SK-N-SH (cell line): ENCODE measurements around the gene NTSR1. TPM values are rescaled to one million over a fixed set of nuclear protein-coding genes. Genes with fewer than 3 reads are reported as not detected.

Experiments
- CTCF ChIA-PET: fragments of 300-600, 350-600 bp; formaldehyde crosslinking; extraction: SDS; loops from one replicate; lab custom pipeline; 2021; lab: Yijun Ruan, JAX
- POLR2A ChIA-PET: fragments of 350-600 bp; sonication (Branson Sonifier 250); formaldehyde crosslinking; extraction: SDS; loops from one replicate; lab custom pipeline; 2020; ENCODE audit warnings: antibody characterized with exemption, inconsistent platforms; lab: Yijun Ruan, JAX
- DNase-seq: peaks from one replicate; pipeline ENCODE4 v3.0.0; 2012
- H2AFZ ChIP-seq: fragments of 200-600 bp; sonication (generic); 2 replicates; pipeline ENCODE4 v1.8.1; 2016; ENCODE audit warnings: antibody characterized with exemption, mild to moderate bottlenecking, low read depth
- H3F3A ChIP-seq: fragments of 200-600 bp; sonication (generic); replicated peaks from 2 replicates; pipeline ENCODE3; 2016; ENCODE audit warnings: antibody characterized with exemption, mild to moderate bottlenecking; ENCODE audit not compliant: insufficient read depth
- H3K27ac ChIP-seq, 2 experiments: fragments of 200-500 bp in 1 of 2; fragments of 200-600 bp in 1 of 2; sonication (Bioruptor generic) in 1 of 2; sonication (generic), shearing (Covaris generic) in 1 of 2; 2 replicates each; pipeline versions ENCODE4 v1.5.1 to v1.6.1; 2014 to 2016; ENCODE audit warnings: low read depth in 2 of 2, inconsistent platforms in 1 of 2, low read length in 1 of 2, mild to moderate bottlenecking in 1 of 2, mixed read lengths in 1 of 2
- H3K27me3 ChIP-seq: fragments of 200-600 bp; sonication (generic), shearing (Covaris generic); 2 replicates; pipeline ENCODE4 v1.6.1; 2016; ENCODE audit warnings: mixed run types; ENCODE audit not compliant: insufficient read depth
- H3K36me3 ChIP-seq, 2 experiments: fragments of 200-500 bp in 1 of 2; fragments of 200-600 bp in 1 of 2; sonication (Bioruptor generic) in 1 of 2; sonication (generic) in 1 of 2; replicated peaks in 1 of 2; 2 replicates each; pipeline versions ENCODE3 to v1.5.1; 2014 to 2016; ENCODE audit warnings: low read length in 1 of 2, mild to moderate bottlenecking in 1 of 2; ENCODE audit not compliant: insufficient read depth in 2 of 2, control insufficient read depth in 1 of 2
- H3K4me1 ChIP-seq, 2 experiments: fragments of 200-500 bp in 1 of 2; fragments of 200-600 bp in 1 of 2; sonication (Bioruptor generic) in 1 of 2; sonication (generic), shearing (Covaris generic) in 1 of 2; 2 replicates each; pipeline versions ENCODE4 v1.5.1 to v1.6.1; 2014 to 2016; ENCODE audit warnings: low read depth in 1 of 2, low read length in 1 of 2, mixed run types in 1 of 2; ENCODE audit not compliant: insufficient read depth in 2 of 2, control insufficient read depth in 1 of 2
- H3K4me2 ChIP-seq: fragments of 200-600 bp; sonication (generic), shearing (Covaris generic); 2 replicates; pipeline ENCODE4 v1.6.1; 2017; ENCODE audit warnings: mixed run types
- H3K4me3 ChIP-seq, 2 experiments: fragments of 200-500 bp in 1 of 2; fragments of 200-600 bp in 1 of 2; sonication (Bioruptor generic) in 1 of 2; sonication (generic), shearing (Covaris generic) in 1 of 2; 2 replicates each; pipeline versions ENCODE4 v1.5.1 to v1.8.1; 2014 to 2016; ENCODE audit warnings: low read depth in 2 of 2, inconsistent platforms in 1 of 2, low read length in 1 of 2, mild to moderate bottlenecking in 1 of 2, mixed read lengths in 1 of 2, moderate library complexity in 1 of 2
- H3K79me2 ChIP-seq: fragments of 200-600 bp; sonication (generic); 2 replicates; pipeline ENCODE4 v1.8.1; 2017; ENCODE audit warnings: mild to moderate bottlenecking; ENCODE audit not compliant: insufficient read depth
- H3K9ac ChIP-seq: fragments of 200-600 bp; sonication (generic); 2 replicates; pipeline ENCODE4 v1.6.1; 2017; ENCODE audit warnings: mixed run types
- H3K9me2 ChIP-seq: fragments of 200-600 bp; sonication (generic); 2 replicates; pipeline ENCODE4 v1.6.1; 2017; ENCODE audit warnings: mixed run types
- H3K9me3 ChIP-seq: fragments of 200-600 bp; sonication (generic); 2 replicates; pipeline ENCODE4 v1.6.1; 2017; ENCODE audit warnings: mixed run types, mild to moderate bottlenecking, moderate library complexity
- H4K20me1 ChIP-seq: fragments of 200-600 bp; sonication (generic); 2 replicates; pipeline ENCODE4 v1.6.1; 2017; ENCODE audit warnings: mild to moderate bottlenecking, mixed run types; ENCODE audit not compliant: insufficient read depth
- GABPA ChIP-seq: IDR thresholded peaks from 2 replicates; pipeline ENCODE4 v1.4.0; 2012; ENCODE audit warnings: low read depth, mild to moderate bottlenecking
- GATA2 ChIP-seq: sonication (generic); formaldehyde crosslinking; IDR thresholded peaks from 2 replicates; pipeline ENCODE4 v1.5.0; 2020; ENCODE audit warnings: mild to moderate bottlenecking, missing genetic modification reagents
- MEF2A ChIP-seq: IDR thresholded peaks from 2 replicates; pipeline ENCODE4 v1.4.0; 2012; ENCODE audit warnings: low read depth, borderline replicate concordance
- POLR2AphosphoS5 ChIP-seq: IDR thresholded peaks from 2 replicates; pipeline ENCODE4 v1.6.1; 2012; ENCODE audit warnings: low read depth, low read length
- RAD21 ChIP-seq: IDR thresholded peaks from 2 replicates; pipeline ENCODE4 v1.6.1; 2012; ENCODE audit warnings: mild to moderate bottlenecking, low read length
- RCOR1 ChIP-seq: fragments of 150-350 bp; IDR thresholded peaks from 2 replicates; pipeline ENCODE4 v1.6.1; 2017; ENCODE audit warnings: antibody characterized with exemption, low read length
- RXRA ChIP-seq: IDR thresholded peaks from 2 replicates; pipeline ENCODE4 v1.4.0; 2012; ENCODE audit warnings: low read depth, mild to moderate bottlenecking, borderline replicate concordance
- SMC3 ChIP-seq: IDR thresholded peaks from 2 replicates; pipeline ENCODE4 v1.6.1; 2012; ENCODE audit warnings: low read depth, low read length, improper control_type of control experiment
- WGBS: methylation state at CpG from one replicate; pipeline ENCODE4 v1.1.6; 2017; ENCODE audit warnings: low lambda C conversion rate; 5-methylcytosine and 5-hydroxymethylcytosine counted together
- polyA plus RNA-seq, 3 experiments: library from polyadenylated mRNA; depleted of rRNA; stranded (reverse); fragments of >200 nt; gene quantifications; 2 replicates each; pipeline ENCODE4 v1.2.3, GENCODE V29; 2012
- TF ChIP-seq, protein P1 (sequence below): fragments of 200-600 bp; sonication (generic); IDR thresholded peaks from 2 replicates; pipeline ENCODE4 v1.6.1; 2017; ENCODE audit warnings: antibody characterized with exemption, mild to moderate bottlenecking, moderate library complexity
- TF ChIP-seq, protein P2 (sequence below): IDR thresholded peaks from 2 replicates; pipeline ENCODE4 v1.4.0; 2012; ENCODE audit warnings: low read depth

NTSR1 gene
- polyA plus RNA-seq, 1 of the 3 experiments (the other 2 are of a cell fraction): 8.2 TPM

DNA sequence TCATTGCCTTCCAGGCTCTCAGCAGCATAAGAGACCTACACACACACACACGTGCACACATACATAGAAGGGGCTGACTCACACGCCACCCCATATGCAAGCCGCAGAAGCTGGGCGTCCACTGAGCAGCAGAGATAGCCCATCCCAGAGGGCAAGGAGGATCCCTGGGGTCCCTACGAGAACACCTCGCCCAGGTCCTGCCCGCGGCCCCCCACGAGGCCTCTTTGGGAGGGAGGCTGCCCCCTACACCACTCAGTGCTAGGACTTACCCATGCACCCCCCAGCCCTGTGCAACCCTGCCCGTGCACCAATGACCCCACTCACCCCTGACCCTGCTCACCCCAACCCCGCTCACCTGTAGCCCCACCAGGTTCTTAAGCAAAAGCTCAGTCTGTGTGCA is 20.6 kb upstream of the NTSR1 start (continued):
- TF ChIP-seq, protein P1, sequence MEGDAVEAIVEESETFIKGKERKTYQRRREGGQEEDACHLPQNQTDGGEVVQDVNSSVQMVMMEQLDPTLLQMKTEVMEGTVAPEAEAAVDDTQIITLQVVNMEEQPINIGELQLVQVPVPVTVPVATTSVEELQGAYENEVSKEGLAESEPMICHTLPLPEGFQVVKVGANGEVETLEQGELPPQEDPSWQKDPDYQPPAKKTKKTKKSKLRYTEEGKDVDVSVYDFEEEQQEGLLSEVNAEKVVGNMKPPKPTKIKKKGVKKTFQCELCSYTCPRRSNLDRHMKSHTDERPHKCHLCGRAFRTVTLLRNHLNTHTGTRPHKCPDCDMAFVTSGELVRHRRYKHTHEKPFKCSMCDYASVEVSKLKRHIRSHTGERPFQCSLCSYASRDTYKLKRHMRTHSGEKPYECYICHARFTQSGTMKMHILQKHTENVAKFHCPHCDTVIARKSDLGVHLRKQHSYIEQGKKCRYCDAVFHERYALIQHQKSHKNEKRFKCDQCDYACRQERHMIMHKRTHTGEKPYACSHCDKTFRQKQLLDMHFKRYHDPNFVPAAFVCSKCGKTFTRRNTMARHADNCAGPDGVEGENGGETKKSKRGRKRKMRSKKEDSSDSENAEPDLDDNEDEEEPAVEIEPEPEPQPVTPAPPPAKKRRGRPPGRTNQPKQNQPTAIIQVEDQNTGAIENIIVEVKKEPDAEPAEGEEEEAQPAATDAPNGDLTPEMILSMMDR: no peak
- no peak for TF ChIP-seq RXRA
- no peak for TF ChIP-seq RAD21
- TF ChIP-seq SMC3: no peak
- TF ChIP-seq GATA2: no peak
- TF ChIP-seq, protein P2, sequence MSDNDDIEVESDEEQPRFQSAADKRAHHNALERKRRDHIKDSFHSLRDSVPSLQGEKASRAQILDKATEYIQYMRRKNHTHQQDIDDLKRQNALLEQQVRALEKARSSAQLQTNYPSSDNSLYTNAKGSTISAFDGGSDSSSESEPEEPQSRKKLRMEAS: no peak
- no peak for TF ChIP-seq MEF2A
- TF ChIP-seq, all 33 proteins: peak for 0

DNA sequence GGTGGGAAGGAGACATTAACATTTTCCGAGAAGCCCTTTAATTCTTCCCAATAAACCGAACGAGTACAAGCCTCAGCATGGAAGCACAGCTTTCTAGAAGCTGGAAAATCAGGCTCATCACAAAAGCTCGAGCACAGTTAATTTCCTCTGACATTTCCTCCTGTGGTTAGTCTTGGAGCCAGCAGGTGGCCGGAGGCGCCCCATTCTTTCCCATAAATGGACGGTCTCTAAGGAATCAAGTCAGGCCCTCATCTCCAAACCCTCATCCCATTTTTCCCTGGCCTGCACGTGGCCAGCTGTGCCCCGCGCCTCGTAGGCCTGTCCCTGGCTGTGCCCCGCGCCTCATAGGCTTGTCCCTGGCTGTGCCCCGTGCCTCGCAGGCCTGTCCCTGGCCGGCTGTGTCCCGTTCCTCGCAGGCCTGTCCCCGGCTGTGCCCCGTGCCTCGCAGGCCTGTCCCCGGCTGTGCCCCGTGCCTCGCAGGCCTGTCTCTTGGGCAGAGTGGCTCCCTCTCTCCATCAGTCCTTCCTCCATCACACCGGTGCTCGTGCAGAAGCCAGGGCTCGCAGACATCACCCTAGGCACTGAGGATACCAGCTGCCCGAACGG is 19.7 kb upstream of the NTSR1 start:
- Histone ChIP-seq H3K9me2 (no peaks in the 10 kb centered on the region), H3K9ac (no peak overlapping the region), H3K4me1 (peaks cover 0 to 20% of the 10 kb centered on the region in 2 experiments; a peak in 2 of 4 replicates), H3K79me2 (no peaks in the 10 kb centered on the region), H3F3A (no peaks in the 10 kb centered on the region), H3K9me3 (no peaks in the 10 kb centered on the region), H3K36me3 (no peaks in the 10 kb centered on the region), H3K27ac (no peak overlapping the region), H3K4me2 (no peak overlapping the region), H2AFZ (no peak overlapping the region), H4K20me1 (no peaks in the 10 kb centered on the region), H3K27me3 (no peaks in the 10 kb centered on the region), H3K4me3 (no peak overlapping the region)
- TF ChIP-seq RAD21: no peak
- TF ChIP-seq SMC3: 0 out of 2 replicates have a peak, but pooled peaks have one; percentile 13
- TF ChIP-seq GABPA: no peak
- TF ChIP-seq, protein P1: peak; percentile 35
- no peak for TF ChIP-seq POLR2AphosphoS5
- TF ChIP-seq, protein P2: no peak
- no peak for TF ChIP-seq RCOR1
- no peak for DNase-seq
- WGBS: 85% methylated on average over 24 of the region's 29 CpGs
- ChIA-PET POLR2A (interaction anchor here (0.7 kb wide), 1 partner anchor 93 kb away, joined by 6 read pairs; no protein-coding TSS in a partner anchor), CTCF (interaction anchor here (1.1 to 3.3 kb wide), 2 partner anchors 20 to 103 kb away, joined by 3 to 20 read pairs; no protein-coding TSS in a partner anchor)
